HL-60/S4 (cell line): ENCODE data around the gene FAM131B.
"Not testable (repeated sequence)": the region's sequence is repeated elsewhere in the genome, so short reads cannot be mapped to it uniquely, and the experiment has no call there.

Experiments
- in situ Hi-C: fragments of 300-500 bp; cut with MboI; formaldehyde crosslinking; loops from 2 replicates; pipeline ENCODE4 v1.14.3; 2022; ENCODE audit warnings: low sequenced_read_pairs

The FAM131B gene

GRCh38 chr7:143362131-143363015 lies at the start of gene FAM131B:
Gene FAM131B, minus strand, starts transcription at chr7:143362713. Its CDS starts 110 bp downstream, at chr7:143362603.
- in situ Hi-C loops = no loop called here

- in situ Hi-C loops = no loop called here
These were observed 49.6 kb upstream of the FAM131B start for GRCh38 chr7:143411976-143412708.

GRCh38 chr7:143410521-143411004 lies 48.0 kb upstream of the FAM131B start:
- in situ Hi-C loops = no loop called here

- in situ Hi-C loops = no loop called here
These were observed 46.4 kb upstream of the FAM131B start, which contains the start of gene EPHA1 for GRCh38 chr7:143408686-143409561. Gene EPHA1, minus strand, starts transcription at chr7:143408856. Its CDS starts 51 bp downstream, at chr7:143408805.

GRCh38 chr7:143408252-143408685 lies 45.8 kb upstream of the FAM131B start:
- in situ Hi-C loops = no loop called here

- in situ Hi-C loops = no loop called here
These were observed 45.1 kb upstream of the FAM131B start for GRCh38 chr7:143407287-143408251.

GRCh38 chr7:143406002-143406357 lies 43.5 kb upstream of the FAM131B start:
- in situ Hi-C loops = no loop called here

- in situ Hi-C loops = no loop called here
These were observed 42.9 kb upstream of the FAM131B start for GRCh38 chr7:143405173-143406001.

GRCh38 chr7:143402233-143402632 lies 39.7 kb upstream of the FAM131B start:
- in situ Hi-C loops = not testable (repeated sequence)

GRCh38 chr7:143401265-143401664 lies 38.8 kb upstream of the FAM131B start:
- in situ Hi-C loops = no loop called here

GRCh38 chr7:143399642-143400041 lies 37.1 kb upstream of the FAM131B start:
- in situ Hi-C loops = no loop called here

- in situ Hi-C loops = no loop called here
These were observed 36.6 kb upstream of the FAM131B start for GRCh38 chr7:143399151-143399550.

- in situ Hi-C loops = no loop called here
These were observed 36.1 kb upstream of the FAM131B start for GRCh38 chr7:143398616-143399015.

- in situ Hi-C loops = no loop called here
These were observed 35.4 kb upstream of the FAM131B start for GRCh38 chr7:143397710-143398530.

- in situ Hi-C loops = no loop called here
These were observed 34.4 kb upstream of the FAM131B start for GRCh38 chr7:143396625-143397556.

GRCh38 chr7:143396182-143396581 lies 33.7 kb upstream of the FAM131B start:
- in situ Hi-C loops = no loop called here
